Endothelial cell of umbilical vein (primary cell): Measurements from ENCODE around the gene APBB2.

Source experiments
- POLR2A ChIP-seq: IDR thresholded peaks from 2 replicates; pipeline ENCODE4 v1.6.1; 2012; ENCODE audit warnings: low read depth, mild to moderate bottlenecking, control low read depth, low read length
- TF ChIP-seq, protein P1 (sequence below), 2 donors: IDR thresholded peaks; 1 replicate in 1 of 2; 2 replicates in 1 of 2; pipeline ENCODE4 v1.5.1; 2011; ENCODE audit warnings: low read length in 2 of 2, mild to moderate bottlenecking in 2 of 2, moderate library complexity in 2 of 2, control low read depth in 1 of 2, inconsistent platforms in 1 of 2, low read depth in 1 of 2; ENCODE audit not compliant: insufficient read depth in 1 of 2; ENCODE audit errors: extremely low read depth in 1 of 2
- TF ChIP-seq, protein P2 (sequence below): IDR thresholded peaks from 2 replicates; pipeline ENCODE4 v1.6.1; 2011; ENCODE audit not compliant: insufficient read depth, insufficient read length

DNA sequence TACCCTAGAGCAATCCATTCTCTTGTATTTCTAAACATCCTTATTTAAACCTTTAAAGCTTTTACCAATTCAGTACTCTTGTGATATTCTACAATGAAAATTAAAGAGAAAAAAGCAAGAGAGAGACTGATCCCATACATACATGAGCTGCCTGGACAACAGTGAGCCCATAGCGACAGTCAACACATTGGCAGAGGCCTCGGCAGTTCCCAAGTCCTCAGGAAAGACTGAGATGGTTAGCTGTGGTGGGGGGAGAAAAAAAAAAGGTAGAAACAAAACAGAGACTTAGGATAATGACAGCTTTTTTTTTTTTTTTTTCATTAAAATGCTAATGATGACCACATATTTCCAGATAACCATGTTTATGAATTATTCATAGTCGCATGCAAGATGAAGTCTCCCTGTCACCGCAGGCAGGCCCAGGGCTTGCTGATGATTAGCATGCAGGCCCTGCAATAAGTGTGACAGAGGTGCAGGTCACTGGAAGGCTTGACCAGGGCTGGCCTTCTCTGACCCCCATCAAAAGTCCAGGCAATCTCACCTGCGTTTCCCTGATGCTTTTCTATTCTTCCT is 148.8 kb downstream of the APBB2 start:
- TF ChIP-seq, protein P1, sequence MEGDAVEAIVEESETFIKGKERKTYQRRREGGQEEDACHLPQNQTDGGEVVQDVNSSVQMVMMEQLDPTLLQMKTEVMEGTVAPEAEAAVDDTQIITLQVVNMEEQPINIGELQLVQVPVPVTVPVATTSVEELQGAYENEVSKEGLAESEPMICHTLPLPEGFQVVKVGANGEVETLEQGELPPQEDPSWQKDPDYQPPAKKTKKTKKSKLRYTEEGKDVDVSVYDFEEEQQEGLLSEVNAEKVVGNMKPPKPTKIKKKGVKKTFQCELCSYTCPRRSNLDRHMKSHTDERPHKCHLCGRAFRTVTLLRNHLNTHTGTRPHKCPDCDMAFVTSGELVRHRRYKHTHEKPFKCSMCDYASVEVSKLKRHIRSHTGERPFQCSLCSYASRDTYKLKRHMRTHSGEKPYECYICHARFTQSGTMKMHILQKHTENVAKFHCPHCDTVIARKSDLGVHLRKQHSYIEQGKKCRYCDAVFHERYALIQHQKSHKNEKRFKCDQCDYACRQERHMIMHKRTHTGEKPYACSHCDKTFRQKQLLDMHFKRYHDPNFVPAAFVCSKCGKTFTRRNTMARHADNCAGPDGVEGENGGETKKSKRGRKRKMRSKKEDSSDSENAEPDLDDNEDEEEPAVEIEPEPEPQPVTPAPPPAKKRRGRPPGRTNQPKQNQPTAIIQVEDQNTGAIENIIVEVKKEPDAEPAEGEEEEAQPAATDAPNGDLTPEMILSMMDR (IDR thresholded peaks at IDR 0.05; ENCODE audit: extremely low read depth in 1 of 2, insufficient read depth in 1 of 2, low read depth in 1 of 2, low read length in 2 of 2) = no peak
- TF ChIP-seq POLR2A = no peak
- TF ChIP-seq, protein P2, sequence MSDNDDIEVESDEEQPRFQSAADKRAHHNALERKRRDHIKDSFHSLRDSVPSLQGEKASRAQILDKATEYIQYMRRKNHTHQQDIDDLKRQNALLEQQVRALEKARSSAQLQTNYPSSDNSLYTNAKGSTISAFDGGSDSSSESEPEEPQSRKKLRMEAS = no peak
